NCI-H1105 (cell line): ENCODE results near the gene PLCH2.

ENCODE experiments used
- DNase-seq: peaks from one replicate; lab custom pipeline; 2025; lab: John Stamatoyannopoulos, UW

The PLCH2 gene, protein sequence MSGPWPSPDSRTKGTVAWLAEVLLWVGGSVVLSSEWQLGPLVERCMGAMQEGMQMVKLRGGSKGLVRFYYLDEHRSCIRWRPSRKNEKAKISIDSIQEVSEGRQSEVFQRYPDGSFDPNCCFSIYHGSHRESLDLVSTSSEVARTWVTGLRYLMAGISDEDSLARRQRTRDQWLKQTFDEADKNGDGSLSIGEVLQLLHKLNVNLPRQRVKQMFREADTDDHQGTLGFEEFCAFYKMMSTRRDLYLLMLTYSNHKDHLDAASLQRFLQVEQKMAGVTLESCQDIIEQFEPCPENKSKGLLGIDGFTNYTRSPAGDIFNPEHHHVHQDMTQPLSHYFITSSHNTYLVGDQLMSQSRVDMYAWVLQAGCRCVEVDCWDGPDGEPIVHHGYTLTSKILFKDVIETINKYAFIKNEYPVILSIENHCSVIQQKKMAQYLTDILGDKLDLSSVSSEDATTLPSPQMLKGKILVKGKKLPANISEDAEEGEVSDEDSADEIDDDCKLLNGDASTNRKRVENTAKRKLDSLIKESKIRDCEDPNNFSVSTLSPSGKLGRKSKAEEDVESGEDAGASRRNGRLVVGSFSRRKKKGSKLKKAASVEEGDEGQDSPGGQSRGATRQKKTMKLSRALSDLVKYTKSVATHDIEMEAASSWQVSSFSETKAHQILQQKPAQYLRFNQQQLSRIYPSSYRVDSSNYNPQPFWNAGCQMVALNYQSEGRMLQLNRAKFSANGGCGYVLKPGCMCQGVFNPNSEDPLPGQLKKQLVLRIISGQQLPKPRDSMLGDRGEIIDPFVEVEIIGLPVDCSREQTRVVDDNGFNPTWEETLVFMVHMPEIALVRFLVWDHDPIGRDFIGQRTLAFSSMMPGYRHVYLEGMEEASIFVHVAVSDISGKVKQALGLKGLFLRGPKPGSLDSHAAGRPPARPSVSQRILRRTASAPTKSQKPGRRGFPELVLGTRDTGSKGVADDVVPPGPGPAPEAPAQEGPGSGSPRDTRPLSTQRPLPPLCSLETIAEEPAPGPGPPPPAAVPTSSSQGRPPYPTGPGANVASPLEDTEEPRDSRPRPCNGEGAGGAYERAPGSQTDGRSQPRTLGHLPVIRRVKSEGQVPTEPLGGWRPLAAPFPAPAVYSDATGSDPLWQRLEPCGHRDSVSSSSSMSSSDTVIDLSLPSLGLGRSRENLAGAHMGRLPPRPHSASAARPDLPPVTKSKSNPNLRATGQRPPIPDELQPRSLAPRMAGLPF (N-terminal part only)

DNA sequence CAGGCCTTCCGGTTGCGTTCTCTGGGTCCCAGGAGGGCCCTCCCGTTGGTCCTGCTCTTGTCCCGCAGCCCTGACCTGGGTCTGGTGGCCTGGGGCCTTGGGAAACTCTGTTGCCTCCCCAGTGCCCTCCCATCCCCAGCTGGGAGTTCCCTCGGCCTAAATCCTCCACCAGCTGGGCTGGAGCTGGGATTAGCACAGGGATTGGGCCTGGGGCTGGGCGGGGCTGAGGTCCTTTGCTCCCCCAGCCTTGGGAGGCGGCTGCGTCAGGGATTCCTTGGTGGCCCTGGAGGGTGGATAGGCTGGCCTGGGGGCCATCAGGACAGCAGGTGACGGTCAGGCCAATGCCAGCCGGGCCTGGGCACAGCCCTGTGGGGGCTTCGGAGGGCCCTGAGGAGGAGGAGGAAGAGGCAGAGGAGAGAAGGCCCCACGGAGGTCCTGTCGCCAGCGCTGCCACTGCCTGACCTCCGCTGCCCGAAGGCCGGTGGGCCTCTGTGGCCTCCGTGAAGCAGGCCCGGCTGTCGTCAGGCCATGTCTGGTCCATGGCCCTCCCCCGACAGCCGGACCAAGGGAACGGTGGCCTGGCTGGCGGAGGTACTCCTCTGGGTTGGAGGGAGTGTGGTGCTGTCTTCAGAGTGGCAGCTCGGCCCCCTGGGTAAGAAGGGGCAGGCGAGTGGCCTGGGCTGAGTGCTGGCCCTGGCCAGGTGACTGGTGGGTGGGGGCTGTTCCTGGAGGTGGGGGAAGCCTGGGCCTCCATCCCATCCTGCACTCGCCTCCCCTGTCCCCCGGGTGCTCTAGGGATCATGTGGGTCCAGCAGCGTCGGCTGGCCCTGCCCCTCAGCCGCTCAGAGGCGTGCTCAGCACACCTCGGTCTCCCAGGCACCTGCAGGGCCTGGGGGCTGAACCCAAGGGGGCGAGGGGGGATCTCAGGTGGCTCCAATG lies at the start of gene PLCH2:
Gene PLCH2, plus strand, starts transcription at position 229 of the 939 bp plus-strand sequence. Its CDS starts 300 bp downstream, at position 529.
- no peak for DNase-seq

DNA sequence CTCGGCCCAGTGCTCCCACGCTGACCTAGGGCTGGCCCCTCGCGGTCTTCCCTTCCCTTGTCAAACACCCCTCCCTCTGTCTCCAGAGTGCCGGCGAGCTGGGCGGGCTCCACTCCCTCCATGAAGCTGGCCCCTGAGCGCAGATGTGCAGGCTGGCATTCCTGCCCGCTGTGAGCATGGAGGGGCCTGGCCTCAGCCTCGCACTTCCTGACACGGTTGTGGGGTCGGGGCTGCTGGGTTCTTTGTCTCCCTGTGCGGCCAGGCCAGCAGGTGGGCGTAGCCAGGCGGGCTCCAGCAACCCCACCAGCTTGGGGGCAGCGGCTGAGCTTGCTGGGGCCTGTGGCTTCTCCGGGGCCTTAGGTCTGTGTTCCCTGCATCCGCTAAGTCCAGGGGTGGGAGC lies 49.5 kb upstream of the PLCH2 start:
- no peak for DNase-seq

DNA sequence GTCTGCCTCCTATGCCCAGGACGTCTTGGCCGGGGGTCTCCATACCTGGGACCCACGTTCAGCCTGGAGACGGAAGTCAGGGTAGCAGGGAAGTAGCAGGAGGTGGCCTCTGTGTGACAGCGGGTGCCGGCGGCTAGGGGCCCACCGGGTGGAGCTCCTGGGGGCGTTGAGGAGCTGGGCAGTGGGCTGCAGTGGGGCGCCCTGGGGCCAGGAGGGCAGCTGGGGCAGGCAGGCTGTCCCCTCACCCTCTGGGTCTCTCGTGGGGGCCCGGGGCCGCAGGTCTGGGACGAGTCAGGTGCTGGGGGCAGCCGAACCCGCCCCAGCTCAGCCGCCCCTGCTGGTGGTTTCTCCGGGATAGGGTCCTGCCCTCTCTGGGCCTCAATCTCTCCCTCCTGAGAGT lies 49.0 kb upstream of the PLCH2 start:
- DNase-seq = no peak

DNA sequence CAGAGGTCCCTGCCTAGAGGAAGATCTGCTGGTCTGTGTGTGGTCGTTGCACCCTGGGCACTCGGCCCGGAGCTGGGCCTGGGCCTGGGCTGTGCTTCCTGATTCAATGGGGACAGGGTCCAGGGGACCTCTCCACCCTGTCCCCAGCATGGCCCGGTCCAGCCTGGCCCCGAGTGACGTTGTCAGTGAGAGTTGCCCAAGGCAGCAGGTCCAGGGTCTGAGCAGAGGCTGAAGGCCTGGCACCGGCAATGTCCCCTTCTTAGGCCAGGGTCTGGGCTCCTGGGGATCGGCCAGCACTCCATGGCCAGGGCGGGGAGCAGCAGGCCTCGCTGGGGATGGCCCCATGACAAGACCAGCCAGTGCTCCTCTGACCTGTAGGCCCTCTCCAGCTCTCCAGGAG lies 48.1 kb upstream of the PLCH2 start:
- no peak for DNase-seq

DNA sequence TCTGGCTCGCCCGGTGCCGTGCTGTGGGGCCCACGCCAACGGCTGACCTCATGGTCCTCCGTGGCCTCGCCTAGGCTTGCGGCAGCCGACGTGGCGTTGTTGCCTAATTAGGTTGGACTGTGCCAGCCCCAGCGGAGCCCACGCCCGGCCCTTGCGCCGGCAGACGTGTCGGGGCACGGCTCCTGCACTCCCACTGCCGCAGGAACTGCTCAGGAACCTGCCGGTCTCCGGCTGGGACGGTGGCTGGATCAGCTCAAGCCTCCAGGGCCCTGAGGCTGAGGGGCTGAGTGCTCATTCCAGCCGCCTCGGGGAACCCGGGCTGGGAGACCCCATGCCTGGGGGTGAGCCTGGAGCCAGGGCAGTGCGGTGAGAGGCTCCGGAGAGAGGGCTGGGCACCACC lies 47.6 kb upstream of the PLCH2 start:
- no peak for DNase-seq

DNA sequence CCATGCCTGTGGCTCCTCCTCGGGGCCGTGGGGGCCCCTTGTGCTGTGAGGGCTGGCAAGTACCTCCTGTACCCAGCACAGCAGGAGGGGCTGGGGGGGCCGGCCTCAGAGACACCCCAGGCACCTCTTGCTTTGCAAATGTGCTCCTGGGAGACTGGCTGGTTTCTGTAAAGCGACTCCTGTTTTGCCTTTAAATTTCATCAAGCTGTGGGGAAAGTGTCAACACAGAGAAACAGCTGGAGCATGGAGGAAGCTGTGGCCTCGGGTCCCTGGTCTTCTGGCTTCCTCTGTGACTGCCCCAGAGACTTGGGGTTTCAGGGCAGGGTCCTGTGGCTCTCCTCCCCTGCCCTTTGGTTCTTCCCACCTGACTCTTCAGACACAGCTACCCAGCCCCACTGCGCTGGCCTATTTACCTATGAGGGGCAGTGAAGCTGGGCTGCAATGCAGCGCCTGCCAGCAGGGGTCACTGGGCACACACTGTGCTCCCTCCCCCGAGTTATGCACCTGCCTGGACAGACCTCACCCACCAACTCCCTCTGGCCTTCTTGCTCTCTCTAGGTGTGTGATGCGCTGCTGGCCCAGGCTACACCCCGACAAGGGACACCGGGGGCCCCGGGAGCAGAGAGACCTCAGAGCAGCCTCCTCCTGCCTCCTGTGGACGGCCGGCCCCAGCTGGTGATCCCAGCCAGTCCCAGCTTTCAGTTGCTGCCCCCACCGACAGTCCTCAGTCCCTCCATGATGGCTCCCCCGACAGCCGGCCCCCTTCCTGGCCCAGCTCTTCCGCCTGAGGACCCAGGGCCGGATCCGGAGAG lies 46.1 kb upstream of the PLCH2 start:
- DNase-seq = no peak

DNA sequence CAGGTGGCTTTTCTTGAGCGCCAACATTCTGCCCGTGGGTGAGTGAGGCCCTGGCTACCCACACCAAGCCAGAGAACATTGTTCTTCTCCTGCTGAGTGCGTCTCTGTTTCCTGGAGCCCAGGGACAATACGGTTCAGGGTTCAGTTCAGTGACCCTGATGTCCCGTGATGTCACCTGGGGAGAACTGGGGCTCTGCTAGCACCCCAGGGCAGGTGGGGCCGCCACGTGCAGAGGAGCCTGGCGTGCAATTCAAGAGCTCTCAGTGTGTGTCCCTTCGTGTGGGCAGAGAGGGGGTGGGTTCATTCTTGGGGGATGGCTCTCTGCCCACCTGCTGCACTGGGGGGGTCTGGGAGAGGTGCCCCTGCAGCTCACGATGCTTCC lies 45.5 kb upstream of the PLCH2 start:
- no peak for DNase-seq

DNA sequence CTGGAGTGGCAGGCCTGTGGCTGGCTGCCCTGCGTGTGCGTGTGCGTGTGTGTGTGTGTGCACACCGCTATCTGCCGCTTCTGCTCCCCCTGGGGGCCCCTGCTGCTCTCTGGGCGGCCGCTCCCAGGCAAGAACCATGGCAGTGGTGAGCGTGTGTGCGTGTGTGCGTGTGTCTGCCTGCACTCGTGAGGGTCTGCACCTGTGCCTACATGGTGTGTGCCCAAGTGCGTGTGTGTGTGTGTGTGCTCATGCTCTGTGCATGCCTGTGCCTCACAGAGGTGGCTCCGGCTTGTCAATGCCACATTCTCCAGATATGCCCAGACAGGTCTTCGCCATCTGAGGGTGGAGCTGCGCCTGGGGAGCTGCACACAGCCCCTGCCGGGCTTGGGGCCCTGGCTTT lies 45.0 kb upstream of the PLCH2 start:
- no peak for DNase-seq

DNA sequence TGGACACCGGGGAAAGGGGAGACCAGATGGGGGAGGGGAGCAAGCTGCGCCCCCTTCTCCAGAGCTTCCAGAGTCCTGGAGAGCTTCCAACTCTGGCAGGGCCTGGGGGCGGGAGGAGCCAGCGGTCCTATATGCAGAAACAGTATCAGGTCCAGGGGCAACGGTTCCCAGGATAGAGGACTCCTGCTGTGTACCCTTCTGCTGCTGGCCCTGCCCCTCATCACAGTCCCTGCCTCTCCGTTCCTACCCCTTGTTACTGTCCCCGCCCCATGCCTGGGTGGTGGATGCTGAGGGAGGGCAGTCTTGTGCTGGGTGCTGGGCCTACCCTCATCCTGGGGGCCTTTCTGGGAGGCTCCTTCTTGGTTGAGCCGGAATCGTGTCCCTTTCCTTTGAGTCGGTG lies 44.6 kb upstream of the PLCH2 start:
- DNase-seq = no peak

DNA sequence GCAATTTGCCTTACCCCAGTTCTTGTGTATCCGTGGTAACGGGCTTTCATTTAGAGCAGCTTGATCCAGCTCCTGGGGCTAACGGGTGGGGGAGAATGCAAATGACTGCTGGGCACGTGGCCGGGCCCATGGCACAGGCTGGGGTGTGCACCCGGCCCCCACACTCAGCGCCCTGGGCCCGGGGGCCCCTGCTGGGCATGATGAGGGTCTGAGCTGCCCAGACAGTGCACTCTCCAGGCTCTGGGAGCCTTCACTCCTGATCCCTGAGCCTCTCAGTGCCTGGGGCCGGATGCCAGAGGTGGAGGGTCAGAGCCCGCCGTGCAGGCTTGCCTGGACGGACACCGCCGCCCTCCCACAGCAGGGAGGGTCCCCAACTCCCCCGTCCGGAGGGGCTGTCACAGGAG lies 43.6 kb upstream of the PLCH2 start:
- DNase-seq = no peak

DNA sequence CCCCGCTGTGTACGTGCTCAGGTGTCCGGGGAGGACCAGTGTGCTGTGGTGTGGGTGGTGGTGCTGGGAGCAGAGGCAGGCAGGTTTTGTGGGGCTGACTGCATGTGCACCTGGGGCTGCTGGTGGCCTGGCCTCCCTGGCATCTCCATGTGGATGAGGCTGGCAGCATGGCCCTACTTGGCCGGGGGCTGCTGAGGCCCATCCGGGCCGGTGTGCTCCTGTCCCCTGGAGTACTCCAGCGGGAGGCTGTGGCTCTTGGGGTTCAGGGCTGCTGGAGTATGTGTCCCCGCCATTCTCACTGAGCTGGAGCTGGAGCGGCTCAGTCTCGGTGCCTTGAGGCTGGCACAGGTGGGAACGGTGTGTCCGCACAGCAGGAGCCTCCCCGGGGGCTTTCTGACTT lies 42.9 kb upstream of the PLCH2 start:
- no peak for DNase-seq

DNA sequence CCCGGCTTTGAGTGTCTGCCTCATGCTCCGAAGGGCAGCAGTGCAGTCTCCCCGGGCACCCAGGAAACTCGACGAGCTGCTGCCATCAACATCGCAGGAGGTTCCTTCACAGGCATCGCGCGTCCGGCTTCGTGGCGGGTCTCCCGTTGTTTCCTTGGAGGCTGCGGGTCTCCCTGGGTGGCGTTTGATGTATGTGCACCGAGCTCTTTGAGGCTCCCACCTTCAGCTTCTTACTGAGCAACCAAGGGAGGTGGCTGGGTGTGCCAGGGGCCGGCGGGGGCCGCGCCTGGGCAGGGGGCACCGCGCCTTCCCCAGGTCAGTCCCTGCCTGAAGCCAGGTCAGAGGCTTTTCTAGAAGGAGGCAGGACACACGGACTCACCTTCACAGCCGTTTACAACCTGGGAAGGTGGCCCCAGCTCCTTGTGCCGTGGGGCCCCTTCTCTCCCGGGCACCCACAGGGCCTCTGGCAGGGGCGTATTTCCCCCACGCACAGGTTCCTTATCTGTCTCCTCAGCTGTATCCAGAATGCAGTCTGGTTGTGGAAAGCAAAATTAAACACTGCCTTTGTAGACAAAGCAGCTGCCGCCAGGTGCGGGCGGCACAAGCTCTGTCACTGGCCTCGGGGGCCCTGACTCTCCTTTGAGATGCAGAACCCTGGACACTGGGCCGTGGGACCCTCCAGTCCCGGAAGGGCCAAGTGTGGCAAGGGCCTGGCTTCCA lies 42.0 kb upstream of the PLCH2 start:
- no peak for DNase-seq

DNA sequence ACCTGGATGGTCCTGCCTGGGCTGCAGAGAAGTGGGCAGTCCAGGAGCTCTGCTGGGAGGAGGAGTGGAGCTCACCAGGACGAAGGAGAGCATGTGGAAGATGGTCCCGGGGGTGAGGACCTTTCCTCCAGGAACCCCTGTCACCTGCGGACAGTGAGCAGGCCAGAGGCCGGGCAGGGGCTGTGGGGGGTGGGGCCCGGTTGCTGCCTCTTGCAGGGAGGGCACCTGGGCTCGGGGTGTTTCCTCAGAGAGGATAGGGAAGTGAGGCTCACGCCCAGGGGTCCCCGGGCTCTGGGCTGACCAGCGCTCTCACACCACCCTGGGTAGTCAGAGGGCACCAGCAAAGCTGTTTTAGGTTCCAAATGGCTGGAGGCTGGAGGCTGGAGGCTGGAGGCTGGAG lies 41.0 kb upstream of the PLCH2 start:
- DNase-seq = no peak

DNA sequence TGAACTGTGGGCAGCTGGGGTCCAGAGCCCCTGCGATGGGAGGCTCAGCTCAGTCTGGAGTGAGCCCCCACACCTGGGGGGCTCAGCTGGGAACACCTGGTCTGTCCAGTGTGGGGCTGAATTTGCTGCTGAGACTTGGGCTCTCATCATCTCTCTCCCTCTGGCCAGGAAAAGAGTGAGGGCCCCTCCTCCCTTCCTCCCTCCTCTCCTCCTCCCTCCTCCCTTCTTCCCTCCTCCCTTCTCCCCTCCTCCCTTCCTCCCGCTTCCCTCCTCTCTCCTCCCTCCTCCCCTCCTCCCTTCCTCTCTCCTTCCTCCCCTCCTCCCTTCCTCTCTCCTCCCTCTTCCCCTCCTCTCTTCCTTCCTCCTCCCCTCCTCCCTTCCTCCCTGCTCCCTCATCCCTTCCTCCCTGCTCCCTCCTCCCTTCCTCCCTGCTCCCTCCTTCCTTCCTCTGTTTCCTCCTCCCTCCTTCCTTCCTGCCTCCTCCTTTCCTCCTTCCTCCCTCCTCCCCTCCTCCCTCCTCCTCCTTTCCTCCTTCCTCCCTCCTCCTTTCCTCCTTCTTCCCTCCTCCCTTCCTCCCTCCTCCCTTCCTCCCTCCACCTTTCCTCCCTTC lies 40.2 kb upstream of the PLCH2 start:
- DNase-seq = no peak

DNA sequence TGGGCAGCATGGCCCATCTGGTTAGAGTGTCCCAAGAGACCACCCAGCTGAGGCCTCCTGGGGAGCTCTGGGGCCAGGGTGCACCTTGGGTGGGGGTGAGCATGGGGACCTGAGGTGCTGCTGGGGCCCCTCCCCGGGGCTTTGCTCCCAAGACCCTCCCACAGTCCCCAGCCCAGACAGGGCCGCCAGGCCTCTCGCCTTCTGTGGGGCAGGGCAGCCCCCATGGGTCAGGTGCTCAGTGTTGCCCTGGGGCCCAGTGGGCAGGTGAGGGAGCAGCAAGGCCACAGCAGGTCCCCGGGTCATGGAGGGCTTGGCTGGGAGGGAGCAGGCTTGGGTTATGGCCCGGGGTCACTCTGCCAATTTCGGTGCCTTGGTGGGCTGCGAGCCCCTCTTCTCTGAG lies 39.2 kb upstream of the PLCH2 start:
- DNase-seq = no peak

DNA sequence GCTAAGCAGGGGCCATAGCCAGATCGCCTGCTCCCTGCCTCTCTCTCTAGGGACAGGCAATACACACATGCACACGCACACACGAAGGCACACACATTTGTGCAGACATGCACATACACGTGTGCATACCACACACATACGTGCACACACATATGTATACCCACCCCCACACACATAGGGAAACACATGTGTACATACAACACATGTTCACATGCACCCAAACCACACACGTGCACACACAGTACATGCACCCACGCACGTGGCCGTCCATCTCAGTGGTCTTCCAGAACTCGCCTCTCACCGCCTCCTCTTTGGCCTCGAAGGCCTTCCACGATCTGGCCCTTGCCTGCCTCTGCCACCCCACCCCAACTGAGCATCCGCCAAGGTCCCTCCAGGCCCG lies 38.5 kb upstream of the PLCH2 start:
- no peak for DNase-seq

DNA sequence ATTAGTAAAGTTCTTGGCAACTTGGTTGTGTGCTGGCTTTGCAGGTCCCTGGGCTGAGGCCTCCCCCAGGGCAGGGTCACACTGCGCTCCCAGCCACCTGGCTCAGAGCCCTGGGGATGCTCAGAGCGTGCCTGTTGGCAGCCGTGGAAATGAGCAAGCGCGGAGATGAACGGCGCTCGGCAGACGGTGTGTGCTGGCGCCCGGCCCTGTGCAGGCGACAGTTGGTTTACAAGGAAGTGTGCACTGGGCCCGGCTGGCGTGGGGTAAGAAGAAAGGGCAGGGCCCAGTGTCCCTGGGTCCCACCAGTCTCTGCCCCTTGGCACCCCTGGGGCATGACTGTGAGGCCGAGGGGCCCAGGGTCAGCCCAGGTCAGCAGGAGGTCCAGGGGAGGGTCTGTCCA lies 38.1 kb upstream of the PLCH2 start:
- no peak for DNase-seq

DNA sequence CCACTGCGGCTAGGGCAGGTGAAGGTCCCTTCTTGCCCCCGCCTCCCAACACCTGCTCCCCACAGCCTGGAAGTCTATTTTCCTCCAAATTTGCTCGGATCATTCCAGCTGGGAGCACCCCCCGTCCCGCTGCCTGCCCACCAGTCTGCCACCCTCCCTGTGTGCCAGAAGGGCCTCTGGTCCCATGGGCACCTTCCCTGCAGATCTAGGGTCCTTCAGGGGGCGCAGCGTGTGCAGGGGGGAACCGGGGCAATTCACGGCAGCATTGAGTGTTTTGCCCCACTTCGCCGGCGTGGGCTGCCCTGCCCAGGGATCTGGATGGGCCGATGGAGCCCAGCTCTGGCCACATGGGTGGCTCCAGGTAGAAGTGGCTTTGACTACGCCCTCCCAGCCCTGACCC lies 37.4 kb upstream of the PLCH2 start:
- no peak for DNase-seq

DNA sequence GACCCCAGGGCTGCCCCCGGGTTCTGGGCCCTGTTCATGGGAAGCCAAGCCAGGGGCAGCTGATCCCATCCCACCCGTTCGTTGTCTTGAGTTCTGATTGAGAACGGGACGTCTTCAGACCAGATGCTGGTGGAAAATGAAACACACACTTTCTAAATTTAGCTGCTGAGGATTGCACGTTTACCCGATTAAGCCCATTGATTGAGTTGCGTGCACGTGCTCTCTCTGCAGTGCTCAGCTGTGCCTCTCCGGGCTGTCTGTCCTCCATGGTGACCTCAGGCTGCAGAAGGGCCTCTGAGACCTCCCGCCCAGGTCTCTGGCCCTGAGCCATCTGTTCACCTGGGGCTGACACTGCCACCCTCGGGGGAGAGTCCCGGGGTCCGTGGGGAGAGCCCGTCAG lies 36.7 kb upstream of the PLCH2 start:
- no peak for DNase-seq
